GM21423 (cell line): ENCODE results near the gene DSC1.

Experiments used
- ATAC-seq: cut with Tn5 transposase; IDR thresholded peaks from one replicate; pipeline ENCODE4 v1.9.1; 2021; ENCODE audit warnings: mild to moderate bottlenecking, moderate library complexity; ENCODE audit not compliant: unreplicated experiment

The DSC1 gene

DNA sequence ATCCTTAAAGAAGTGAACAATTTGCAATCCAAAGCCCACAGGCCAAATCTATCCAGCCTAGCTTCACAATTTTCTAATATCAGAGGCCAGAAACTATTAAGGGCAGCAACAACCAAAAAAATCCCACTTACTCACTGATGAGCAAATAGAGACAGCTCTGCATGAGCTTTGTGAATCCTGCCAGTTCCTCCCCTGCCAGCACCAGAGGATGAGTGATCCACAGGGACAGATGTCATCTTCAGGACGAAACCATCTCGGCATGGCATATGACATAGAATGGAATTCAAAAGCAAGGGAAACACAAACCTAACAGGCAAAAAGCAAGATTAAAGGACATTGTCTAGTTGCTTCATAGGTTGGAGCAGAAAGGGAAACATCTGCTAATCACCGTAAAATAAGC is 58.2 kb downstream of the DSC1 start:
- ATAC-seq = no peak

DNA sequence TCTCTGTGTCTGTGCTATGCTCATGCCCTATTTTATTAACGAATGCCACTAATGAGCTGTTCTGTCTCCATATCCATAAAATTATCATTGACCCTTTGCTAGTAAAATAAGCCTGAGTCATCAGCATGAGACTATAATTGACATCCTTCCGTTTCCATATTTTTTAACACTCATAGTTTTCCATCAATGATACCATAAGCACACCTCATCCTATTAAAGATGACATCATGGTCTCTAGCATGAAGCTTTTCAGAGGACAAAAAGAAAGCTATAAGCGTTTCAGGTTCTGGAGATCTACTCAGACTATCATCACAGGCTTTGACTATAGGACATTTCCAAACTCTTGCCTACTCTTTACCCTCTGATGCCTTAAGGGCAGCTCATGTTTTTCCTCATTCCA is 59.2 kb downstream of the DSC1 start:
- ATAC-seq = no peak

DNA sequence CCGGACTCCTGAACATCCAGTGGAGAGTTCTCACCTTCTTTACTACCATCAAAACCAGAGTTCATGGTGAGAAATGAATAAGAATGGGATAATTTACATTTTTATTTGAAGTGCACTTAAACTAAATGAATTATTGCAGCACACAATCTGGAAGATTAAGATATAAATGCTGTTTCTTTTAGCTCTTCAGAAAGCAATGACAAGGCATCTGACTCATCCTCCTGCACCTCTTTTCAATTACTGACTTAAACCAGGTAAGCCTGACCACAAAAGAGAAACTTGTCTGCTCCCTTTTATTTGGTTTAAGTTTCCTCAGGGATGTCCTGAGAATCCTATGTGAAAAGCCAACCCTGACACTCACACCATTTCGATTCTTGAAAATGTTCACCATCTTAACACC is 59.7 kb downstream of the DSC1 start:
- no peak for ATAC-seq

DNA sequence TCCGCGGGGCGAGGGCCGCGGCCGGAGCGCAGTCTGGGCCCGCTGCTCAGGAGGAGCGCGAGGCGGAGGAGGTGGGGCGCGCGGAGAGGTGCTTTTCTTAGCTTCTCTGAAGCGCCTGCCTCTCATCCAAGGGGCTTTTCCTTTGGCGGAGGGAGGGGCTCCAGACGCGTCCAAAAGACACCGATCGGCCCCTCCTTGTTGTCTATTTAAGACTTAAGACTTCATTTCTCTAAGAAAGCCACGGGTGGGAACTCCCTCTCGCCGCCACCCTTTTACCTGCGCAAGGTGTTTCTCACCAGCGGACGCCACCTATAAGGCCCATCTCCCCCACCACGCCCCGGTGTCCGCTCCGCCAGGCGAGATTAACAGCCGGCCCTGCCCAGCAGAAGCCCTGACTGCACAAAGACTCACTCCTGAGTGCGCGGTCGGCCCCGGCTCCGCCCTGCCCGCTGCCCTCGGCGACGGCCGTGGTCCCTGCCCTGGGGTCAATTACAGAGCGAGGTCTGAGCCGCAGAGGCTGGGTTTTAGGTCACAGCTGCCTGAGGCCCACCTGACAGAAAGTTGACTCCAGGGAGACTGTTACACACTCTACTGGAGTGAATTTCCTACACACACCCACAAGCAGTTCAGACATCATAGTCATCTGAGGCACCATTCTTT is 60.5 kb downstream of the DSC1 start, which contains the start of gene DSC2:
Gene DSC2, minus strand, starts transcription at position 397 of the 660 bp plus-strand sequence. CDS start 450 bp downstream, outside the sequence.
- ATAC-seq = no peak

DNA sequence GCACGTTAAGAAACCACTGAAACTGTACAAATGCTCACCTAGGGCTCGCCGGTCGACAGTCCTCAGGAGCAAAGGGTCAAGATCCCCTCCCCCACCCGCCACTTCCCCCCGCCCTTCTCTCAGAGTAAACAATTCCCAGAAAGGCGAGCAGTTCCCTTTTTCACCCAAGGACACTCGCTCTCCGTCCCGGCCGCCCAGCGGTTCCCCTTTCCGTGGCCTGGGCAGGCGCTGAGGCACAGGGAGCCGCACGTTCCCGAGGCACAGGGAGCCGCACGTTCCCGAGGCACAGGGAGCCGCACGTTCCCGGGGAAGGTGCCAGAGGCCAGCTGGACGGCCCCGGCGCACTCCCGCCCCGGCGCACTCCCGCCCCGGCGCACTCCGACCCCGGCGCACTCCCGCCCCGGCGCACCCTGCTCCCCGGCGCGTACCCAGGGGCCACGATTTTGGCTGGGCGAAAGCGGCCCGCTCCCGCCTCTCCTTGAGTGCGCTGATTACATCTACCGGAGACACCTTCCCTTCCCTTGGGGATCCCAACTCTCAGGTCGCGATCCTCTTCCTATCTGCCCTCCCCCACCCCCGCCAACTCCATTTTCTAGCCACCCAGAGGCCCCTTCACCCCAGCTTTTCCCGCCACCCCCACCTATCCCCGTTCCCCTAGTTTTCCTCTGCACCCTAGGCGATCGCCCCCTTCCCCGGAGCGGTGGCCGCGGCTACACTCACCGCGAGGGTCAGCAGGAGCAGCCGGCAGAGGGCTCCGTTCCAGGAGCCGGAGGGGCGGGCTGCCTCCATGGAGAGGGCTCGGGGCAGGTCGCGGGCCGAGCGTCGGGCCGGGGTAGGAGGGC is 61.3 kb downstream of the DSC1 start:
- no peak for ATAC-seq

DNA sequence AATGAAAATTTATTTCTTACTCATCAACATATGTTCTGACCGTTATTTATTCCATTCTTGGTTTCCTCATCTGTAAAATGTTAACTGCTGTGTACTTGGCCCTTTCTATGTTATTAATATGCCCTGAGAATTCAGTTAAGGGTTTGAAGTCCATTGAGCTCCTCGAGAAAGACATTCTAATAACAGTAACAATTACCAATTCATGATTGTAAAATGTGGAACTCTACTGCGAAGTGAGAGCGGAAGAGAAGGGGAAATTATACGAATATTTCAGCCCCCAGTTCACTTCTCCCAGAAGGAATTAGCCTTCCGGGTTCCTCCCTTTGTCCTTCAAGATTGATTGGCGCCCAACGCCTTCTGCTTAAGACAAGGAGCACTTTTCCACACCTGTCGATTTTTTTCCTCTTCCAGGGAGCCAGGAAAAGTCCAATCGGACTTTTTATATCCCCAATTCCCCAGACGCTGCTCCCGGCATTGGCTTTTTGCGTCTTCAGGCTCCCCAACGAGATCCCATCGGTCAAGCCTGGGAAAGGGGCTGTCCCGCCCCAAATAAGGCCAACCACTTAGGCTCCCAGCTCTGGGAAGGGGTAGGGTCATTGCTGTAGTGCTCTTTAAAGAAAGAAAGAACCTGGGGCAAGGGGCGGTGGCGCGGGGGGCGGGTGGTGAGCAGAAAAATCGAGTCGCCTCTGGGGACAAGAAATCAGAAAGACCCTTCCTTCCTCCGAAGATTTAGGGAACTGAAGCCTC is 62.0 kb downstream of the DSC1 start:
- no peak for ATAC-seq

DNA sequence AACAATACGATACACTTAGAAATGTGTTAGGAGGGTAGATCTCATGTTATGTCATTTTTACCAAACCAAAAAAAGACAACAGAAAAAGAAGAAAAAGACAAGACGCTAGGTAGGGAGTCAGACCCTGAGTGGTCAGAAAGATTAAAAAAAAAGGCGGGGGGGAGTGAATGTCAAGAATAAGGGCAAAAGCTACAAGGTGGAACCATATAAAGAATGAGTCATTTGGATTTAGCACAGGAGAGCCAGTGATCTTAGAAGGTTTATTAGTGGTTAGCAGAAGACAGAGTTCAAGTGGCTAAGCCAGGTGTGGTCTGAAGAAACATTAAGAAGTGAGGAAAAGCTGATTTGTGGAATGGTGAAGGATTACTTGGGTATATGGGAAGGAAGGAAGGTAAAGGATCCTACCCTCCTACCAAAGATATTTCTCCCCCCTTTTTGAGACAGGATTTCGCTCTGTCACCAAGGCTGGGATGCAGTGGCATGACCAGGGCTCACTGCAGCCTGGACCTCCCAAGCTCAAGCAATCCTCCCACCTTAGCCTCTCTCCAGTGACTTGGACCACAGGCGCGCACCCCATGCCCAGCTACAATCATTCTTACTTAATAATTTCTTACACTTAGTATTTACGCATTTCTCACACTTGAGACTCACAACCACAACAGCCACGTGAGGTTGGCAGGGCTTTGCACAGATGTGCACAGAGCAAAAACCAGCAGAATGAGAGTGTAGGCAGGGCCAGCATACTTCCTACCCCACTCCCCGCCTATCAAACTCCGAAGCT is 63.0 kb downstream of the DSC1 start:
- ATAC-seq = no peak

DNA sequence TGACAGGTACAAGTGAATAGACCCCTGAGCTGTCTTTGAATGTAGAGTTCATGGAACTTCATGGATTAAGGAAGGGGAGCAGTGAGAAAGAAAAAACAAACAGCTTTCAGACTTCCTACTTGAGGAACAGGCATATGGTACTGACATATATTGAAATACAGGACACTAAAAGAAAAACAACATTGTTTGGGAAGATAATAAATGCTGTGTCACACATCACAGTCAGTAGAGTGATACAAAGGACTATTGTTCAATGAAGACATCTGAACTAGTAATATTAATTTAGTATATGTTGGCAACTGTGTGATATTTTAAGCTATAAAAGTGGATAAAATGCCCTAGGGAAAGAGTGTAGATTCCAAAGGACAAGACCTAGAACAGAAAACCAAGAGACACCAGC is 63.8 kb downstream of the DSC1 start:
- no peak for ATAC-seq

DNA sequence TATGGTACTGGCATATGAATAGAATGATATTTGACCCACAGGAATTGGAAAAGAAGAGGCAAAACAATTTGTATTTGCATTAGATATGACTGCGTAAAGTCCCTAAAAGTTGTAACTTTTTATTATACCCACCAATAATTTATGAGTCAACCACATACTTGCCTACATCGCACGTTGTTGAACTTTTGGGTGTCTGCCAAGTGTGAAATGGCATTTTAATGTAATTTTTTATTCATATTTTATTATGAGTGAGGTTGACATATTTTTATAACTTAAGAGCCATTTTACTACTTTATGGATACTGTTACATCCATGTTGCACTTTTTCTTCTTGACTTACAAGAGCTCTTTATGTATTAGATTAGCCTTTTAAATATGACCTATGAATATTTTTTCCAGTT is 65.0 kb downstream of the DSC1 start:
- ATAC-seq = no peak

DNA sequence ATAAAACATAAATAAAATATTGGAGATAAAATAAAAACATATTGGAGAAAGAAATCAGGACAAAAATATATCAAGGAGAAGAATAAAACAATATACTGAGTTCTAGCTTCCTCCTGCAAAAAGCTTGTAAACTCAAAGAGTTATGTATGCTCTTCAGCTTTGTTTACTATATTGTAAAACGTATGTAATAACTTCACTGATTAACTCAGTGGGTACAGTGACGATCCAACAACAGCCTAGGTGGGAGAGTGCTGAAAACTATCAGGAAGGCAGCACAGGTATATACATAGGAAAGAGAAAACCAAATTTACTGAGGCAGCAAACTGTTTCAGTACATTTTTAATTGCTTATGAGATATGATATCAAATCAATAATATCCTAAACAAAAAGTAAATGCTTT is 68.8 kb downstream of the DSC1 start:
- no peak for ATAC-seq

DNA sequence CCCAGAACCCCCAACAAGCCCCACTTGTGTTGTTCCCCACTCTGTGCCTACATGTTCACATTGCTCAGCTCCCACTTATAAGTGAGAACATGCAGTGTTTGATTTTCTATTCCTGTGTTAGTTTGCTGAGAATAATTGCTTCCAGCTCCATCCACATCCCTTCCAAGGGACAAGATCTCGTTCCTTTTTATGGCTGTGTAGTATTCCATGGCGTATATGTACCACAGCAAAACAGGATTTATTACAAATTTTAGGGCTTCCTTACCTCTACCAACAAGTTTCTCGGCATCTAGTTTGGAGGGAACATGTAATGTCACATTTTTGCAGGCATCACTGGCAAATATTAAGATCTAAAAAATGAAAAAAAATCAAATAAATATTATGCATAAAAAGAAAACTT is 69.4 kb downstream of the DSC1 start:
- no peak for ATAC-seq

DNA sequence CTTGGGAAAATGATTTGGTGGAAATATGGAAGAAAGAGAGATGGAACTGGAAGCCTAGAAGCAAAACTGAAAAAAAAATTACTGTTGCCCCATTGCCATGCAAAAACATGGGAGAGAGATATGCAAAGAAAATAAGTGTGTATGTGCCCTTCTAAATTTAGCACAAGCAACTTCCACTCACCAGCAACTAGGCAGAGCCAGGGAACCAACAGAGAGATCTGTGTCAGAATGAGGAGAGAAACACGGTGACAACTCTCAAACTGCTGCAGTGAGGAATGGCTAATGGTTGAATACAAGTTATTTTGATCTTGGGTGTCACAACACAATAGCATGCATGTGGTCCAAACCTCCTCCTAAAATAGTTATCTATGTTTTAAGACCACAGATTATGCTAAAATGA is 71.3 kb downstream of the DSC1 start:
- ATAC-seq = no peak

DNA sequence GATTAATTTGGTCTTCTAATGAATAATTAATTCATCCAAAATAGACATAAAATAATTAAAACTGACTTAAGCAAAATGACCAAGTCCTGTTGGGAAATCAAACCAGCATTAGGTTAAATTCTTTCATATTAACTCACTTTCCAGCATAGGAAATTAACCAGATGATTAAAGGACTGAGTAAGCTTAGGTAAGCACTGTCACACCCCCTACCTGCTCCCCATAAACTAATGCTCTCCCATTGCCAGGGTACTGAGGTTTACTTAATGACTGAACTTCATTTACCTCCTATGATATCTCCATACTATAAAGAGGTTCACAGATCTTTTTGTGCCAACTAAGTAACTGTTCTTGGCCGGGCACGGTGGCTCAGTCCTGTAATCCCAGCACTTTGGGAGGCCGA is 74.1 kb downstream of the DSC1 start:
- no peak for ATAC-seq

DNA sequence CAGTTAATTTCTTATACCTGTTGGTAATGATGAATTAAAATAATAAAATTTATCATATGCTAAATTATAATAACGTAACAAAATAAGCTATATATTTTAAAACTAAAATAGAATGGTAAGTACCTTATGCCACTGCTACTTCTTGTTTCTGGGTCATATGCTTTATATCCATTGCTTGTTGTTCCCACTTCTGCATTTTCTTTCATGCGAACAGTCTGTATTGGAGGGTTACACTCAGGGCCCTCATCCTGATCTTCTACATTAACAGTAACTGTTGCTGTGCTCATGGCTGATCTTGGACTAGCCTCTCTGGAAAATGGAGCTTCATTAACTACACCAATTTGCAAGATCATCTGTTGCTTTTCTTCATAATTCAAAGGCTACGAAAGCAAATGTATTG is 82.7 kb downstream of the DSC1 start:
- ATAC-seq = no peak
